ENCODE results near the gene CEP126.
A peak's percentile ranks its signal among the peaks of the same experiment; 100 is the strongest.
"Not testable (repeated sequence)": the region's sequence is repeated elsewhere in the genome, so short reads cannot be mapped to it uniquely, and the experiment has no call there.

Gene CEP126

DNA sequence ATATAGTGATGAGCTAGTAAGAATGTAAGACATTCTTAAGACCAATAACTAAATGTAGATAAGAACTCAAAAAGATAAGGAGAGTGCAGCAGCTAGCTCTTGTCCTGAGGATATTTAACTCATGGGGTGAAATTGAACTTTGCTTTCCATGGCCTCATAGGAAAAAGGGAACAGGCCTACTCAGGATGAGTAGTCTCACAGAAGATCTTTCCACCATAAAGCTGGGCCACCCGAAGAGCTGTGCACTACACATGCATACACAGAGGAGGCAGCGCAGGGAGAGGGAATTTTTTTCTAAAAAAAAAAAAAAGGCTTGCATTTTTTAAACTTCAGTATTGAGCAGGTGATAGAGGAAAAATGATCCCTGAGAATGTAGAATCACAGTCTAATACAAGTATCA is 72.6 kb downstream of the CEP126 start:
- no peak overlapping the region for H3K27ac ChIP-seq (ENCODE audit: extremely low read depth, low read depth, low read length)
- ChIA-PET CTCF (interaction anchor here (0.6 to 0.9 kb wide), 2 partner anchors 125 to 227 kb away, joined by 3 read pairs; no protein-coding TSS in a partner anchor), POLR2A (no interaction called here)
- no peak overlapping the region for H3K4me3 ChIP-seq (ENCODE audit: low read depth, low read length)
- TF ChIP-seq, protein P1, sequence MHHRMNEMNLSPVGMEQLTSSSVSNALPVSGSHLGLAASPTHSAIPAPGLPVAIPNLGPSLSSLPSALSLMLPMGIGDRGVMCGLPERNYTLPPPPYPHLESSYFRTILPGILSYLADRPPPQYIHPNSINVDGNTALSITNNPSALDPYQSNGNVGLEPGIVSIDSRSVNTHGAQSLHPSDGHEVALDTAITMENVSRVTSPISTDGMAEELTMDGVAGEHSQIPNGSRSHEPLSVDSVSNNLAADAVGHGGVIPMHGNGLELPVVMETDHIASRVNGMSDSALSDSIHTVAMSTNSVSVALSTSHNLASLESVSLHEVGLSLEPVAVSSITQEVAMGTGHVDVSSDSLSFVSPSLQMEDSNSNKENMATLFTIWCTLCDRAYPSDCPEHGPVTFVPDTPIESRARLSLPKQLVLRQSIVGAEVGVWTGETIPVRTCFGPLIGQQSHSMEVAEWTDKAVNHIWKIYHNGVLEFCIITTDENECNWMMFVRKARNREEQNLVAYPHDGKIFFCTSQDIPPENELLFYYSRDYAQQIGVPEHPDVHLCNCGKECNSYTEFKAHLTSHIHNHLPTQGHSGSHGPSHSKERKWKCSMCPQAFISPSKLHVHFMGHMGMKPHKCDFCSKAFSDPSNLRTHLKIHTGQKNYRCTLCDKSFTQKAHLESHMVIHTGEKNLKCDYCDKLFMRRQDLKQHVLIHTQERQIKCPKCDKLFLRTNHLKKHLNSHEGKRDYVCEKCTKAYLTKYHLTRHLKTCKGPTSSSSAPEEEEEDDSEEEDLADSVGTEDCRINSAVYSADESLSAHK (tag by site-specific recombination; IDR thresholded peaks at IDR 0.05): no peak
- TF ChIP-seq ZNF48 (tag by site-specific recombination; IDR thresholded peaks at IDR 0.05) (no peak), SALL2 (tag by site-specific recombination; IDR thresholded peaks at IDR 0.05; ENCODE audit: borderline replicate concordance) (no peak), YY1 (tag by site-specific recombination; IDR thresholded peaks at IDR 0.05) (no peak), ZNF777 (tag by site-specific recombination; IDR thresholded peaks at IDR 0.05; ENCODE audit: borderline replicate concordance) (no peak), ZXDB (tag by site-specific recombination; IDR thresholded peaks at IDR 0.05) (no peak), ZNF266 (tag by site-specific recombination; IDR thresholded peaks at IDR 0.05; ENCODE audit: low read depth) (no peak), ZNF341 (tag by site-specific recombination; IDR thresholded peaks at IDR 0.05; ENCODE audit: low read depth) (no peak), ZNF544 (tag by site-specific recombination; IDR thresholded peaks at IDR 0.05) (no peak), FEZF1 (tag by site-specific recombination; IDR thresholded peaks at IDR 0.05) (no peak), ZNF350 (tag by site-specific recombination; IDR thresholded peaks at IDR 0.05) (no peak), ZNF548 (tag by site-specific recombination; IDR thresholded peaks at IDR 0.05) (no peak), ZFP3 (tag by site-specific recombination; IDR thresholded peaks at IDR 0.05; ENCODE audit: low read depth) (no peak)
- TF ChIP-seq, protein P2, sequence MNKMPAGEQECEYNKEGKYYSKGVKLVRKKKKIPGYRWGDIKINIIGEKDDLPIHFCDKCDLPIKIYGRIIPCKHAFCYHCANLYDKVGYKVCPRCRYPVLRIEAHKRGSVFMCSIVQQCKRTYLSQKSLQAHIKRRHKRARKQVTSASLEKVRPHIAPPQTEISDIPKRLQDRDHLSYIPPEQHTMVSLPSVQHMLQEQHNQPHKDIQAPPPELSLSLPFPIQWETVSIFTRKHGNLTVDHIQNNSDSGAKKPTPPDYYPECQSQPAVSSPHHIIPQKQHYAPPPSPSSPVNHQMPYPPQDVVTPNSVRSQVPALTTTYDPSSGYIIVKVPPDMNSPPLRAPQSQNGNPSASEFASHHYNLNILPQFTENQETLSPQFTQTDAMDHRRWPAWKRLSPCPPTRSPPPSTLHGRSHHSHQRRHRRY (tag by site-specific recombination; IDR thresholded peaks at IDR 0.05): no peak
- TF ChIP-seq, protein P3, sequence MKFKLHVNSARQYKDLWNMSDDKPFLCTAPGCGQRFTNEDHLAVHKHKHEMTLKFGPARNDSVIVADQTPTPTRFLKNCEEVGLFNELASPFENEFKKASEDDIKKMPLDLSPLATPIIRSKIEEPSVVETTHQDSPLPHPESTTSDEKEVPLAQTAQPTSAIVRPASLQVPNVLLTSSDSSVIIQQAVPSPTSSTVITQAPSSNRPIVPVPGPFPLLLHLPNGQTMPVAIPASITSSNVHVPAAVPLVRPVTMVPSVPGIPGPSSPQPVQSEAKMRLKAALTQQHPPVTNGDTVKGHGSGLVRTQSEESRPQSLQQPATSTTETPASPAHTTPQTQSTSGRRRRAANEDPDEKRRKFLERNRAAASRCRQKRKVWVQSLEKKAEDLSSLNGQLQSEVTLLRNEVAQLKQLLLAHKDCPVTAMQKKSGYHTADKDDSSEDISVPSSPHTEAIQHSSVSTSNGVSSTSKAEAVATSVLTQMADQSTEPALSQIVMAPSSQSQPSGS (tag by site-specific recombination; IDR thresholded peaks at IDR 0.05; ENCODE audit: low read depth): no peak
- TF ChIP-seq, protein P4, sequence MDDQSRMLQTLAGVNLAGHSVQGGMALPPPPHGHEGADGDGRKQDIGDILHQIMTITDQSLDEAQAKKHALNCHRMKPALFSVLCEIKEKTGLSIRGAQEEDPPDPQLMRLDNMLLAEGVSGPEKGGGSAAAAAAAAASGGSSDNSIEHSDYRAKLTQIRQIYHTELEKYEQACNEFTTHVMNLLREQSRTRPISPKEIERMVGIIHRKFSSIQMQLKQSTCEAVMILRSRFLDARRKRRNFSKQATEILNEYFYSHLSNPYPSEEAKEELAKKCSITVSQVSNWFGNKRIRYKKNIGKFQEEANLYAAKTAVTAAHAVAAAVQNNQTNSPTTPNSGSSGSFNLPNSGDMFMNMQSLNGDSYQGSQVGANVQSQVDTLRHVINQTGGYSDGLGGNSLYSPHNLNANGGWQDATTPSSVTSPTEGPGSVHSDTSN (CRISPR knock-in tag; IDR thresholded peaks at IDR 0.05): no peak
- H3K4me1 ChIP-seq (ENCODE audit: control insufficient read depth, insufficient read depth, low read length): no peaks in the 10 kb centered on the region
- no peaks in the 10 kb centered on the region for H3K36me3 ChIP-seq (ENCODE audit: control insufficient read depth in 2 of 2, insufficient read depth in 1 of 2, low read length in 2 of 2)
- no peaks in the 10 kb centered on the region for H3K9me3 ChIP-seq (ENCODE audit: control insufficient read depth, insufficient read depth, low read depth, low read length)

DNA sequence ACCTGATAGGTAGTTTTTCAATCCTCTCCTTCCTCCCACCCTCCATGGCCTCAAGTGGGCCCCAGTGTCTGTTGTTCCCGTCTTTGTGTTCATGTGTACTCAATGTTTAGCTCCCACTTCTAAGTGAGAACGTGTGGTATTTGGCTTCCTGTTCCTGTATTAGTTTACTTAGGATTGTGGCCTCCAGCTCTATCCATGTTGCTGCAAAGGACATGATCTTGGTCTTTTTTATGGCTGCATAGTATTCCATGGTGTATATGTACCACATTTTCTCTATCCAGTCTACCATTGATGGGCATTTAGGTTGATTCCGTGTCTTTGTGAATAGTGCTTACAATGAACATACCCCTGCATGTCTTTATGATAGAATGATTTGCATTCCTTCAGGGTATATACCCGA is 78.4 kb downstream of the CEP126 start:
- ChIA-PET CTCF (interaction anchor here (1.4 kb wide), 1 partner anchor 132 kb away, joined by 4 read pairs; no protein-coding TSS in a partner anchor), POLR2A (no interaction called here)
- TF ChIP-seq, protein P5, sequence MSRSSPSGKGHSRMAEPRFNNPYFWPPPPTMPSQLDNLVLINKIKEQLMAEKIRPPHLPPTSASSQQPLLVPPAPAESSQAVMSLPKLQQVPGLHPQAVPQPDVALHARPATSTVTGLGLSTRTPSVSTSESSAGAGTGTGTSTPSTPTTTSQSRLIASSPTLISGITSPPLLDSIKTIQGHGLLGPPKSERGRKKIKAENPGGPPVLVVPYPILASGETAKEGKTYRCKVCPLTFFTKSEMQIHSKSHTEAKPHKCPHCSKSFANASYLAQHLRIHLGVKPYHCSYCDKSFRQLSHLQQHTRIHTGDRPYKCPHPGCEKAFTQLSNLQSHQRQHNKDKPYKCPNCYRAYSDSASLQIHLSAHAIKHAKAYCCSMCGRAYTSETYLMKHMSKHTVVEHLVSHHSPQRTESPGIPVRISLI (tag by site-specific recombination; IDR thresholded peaks at IDR 0.05): no peak
- TF ChIP-seq ZNF146 (tag by site-specific recombination; IDR thresholded peaks at IDR 0.05): peak; percentile 72
- Histone ChIP-seq H3K27ac (ENCODE audit: extremely low read depth, low read depth, low read length) (no peak overlapping the region), H3K36me3 (ENCODE audit: control insufficient read depth in 2 of 2, insufficient read depth in 1 of 2, low read length in 2 of 2) (no peaks in the 10 kb centered on the region), H3K4me1 (ENCODE audit: control insufficient read depth, insufficient read depth, low read length) (no peaks in the 10 kb centered on the region), H3K4me3 (ENCODE audit: low read depth, low read length) (no peak overlapping the region), H3K9me3 (ENCODE audit: control insufficient read depth, insufficient read depth, low read depth, low read length) (no peaks in the 10 kb centered on the region)

DNA sequence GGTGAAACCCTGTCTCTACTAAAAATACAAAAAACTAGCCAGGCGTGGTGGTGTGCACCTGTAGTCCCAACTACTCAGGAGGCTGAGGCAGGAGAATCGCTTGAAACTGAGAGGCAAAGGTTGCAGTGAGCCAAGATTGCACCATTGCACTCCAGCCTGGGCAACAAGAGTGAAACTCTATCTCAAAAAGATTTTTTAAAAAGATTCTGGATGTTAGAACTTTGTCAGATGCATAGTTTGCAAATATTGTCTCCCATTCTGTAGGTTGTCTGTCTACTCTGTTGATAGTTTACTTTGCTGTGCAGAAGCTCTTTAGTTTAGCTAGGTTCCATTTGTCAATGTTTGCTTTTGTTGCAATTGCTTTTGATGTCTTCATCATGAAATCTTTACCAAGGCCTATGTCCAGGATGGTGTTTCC is 79.3 kb downstream of the CEP126 start:
- H3K36me3 ChIP-seq (ENCODE audit: control insufficient read depth in 2 of 2, insufficient read depth in 1 of 2, low read length in 2 of 2); H3K4me1 ChIP-seq (ENCODE audit: control insufficient read depth, insufficient read depth, low read length); H3K4me3 ChIP-seq (ENCODE audit: low read depth, low read length); CTCF ChIA-PET; POLR2A ChIA-PET; H3K9me3 ChIP-seq (ENCODE audit: control insufficient read depth, insufficient read depth, low read depth, low read length); H3K27ac ChIP-seq (ENCODE audit: extremely low read depth, low read depth, low read length): not testable (repeated sequence)

All from HEK293 (cell line).